Measurements from ENCODE around the gene PACSIN2.

PACSIN2 gene

GRCh38 chr22:42831712-42832111, 183.2 kb downstream of the PACSIN2 start:
- H3K4me3 ChIP-seq (ENCODE audit: low read depth, low read length), result no peak overlapping the region
- TF ChIP-seq MYC (IDR thresholded peaks at IDR 0.05; ENCODE audit: low read depth, low read length), result no peak
- no peak for TF ChIP-seq POLR2A (IDR thresholded peaks at IDR 0.05; ENCODE audit: extremely low read depth, insufficient read length)
- no peak for DNase-seq (ENCODE audit: low read depth)

GRCh38 chr22:42830161-42830560, 184.8 kb downstream of the PACSIN2 start:
- H3K4me3 ChIP-seq (ENCODE audit: low read depth, low read length), result no peak overlapping the region
- DNase-seq (ENCODE audit: low read depth), result no peak
- no peak for TF ChIP-seq CTCF (IDR thresholded peaks at IDR 0.05; ENCODE audit: low read depth, low read length)
- no peak for TF ChIP-seq MYC (IDR thresholded peaks at IDR 0.05; ENCODE audit: low read depth, low read length)
- TF ChIP-seq POLR2A (IDR thresholded peaks at IDR 0.05; ENCODE audit: extremely low read depth, insufficient read length), result no peak
- no peak for TF ChIP-seq MAX (IDR thresholded peaks at IDR 0.05; ENCODE audit: low read depth, low read length)

GRCh38 chr22:42829302-42829701, 185.6 kb downstream of the PACSIN2 start:
- H3K4me3 ChIP-seq (ENCODE audit: low read depth, low read length), result no peak overlapping the region
- DNase-seq (ENCODE audit: low read depth), result no peak
- TF ChIP-seq MYC (IDR thresholded peaks at IDR 0.05; ENCODE audit: low read depth, low read length) (no peak), POLR2A (IDR thresholded peaks at IDR 0.05; ENCODE audit: extremely low read depth, insufficient read length) (no peak), MAX (IDR thresholded peaks at IDR 0.05; ENCODE audit: low read depth, low read length) (no peak), CTCF (IDR thresholded peaks at IDR 0.05; ENCODE audit: low read depth, low read length) (no peak)

- no peak for DNase-seq (ENCODE audit: low read depth)
- TF ChIP-seq MYC (IDR thresholded peaks at IDR 0.05; ENCODE audit: low read depth, low read length) (no peak), MAX (IDR thresholded peaks at IDR 0.05; ENCODE audit: low read depth, low read length) (no peak), CTCF (IDR thresholded peaks at IDR 0.05; ENCODE audit: low read depth, low read length) (no peak), POLR2A (IDR thresholded peaks at IDR 0.05; ENCODE audit: extremely low read depth, insufficient read length) (no peak)
- no peak overlapping the region for H3K4me3 ChIP-seq (ENCODE audit: low read depth, low read length)
Observed at GRCh38 chr22:42825796-42826195, 189.2 kb downstream of the PACSIN2 start.

GRCh38 chr22:42821386-42821785, 193.6 kb downstream of the PACSIN2 start:
- no peak for DNase-seq (ENCODE audit: low read depth)
- no peak overlapping the region for H3K4me3 ChIP-seq (ENCODE audit: low read depth, low read length)
- no peak for TF ChIP-seq POLR2A (IDR thresholded peaks at IDR 0.05; ENCODE audit: extremely low read depth, insufficient read length)
- TF ChIP-seq MAX (IDR thresholded peaks at IDR 0.05; ENCODE audit: low read depth, low read length), result no peak
- TF ChIP-seq CTCF (IDR thresholded peaks at IDR 0.05; ENCODE audit: low read depth, low read length), result no peak
- TF ChIP-seq MYC (IDR thresholded peaks at IDR 0.05; ENCODE audit: low read depth, low read length), result no peak

- no peak for TF ChIP-seq POLR2A (IDR thresholded peaks at IDR 0.05; ENCODE audit: extremely low read depth, insufficient read length)
- no peak for TF ChIP-seq CTCF (IDR thresholded peaks at IDR 0.05; ENCODE audit: low read depth, low read length)
- no peak for TF ChIP-seq MAX (IDR thresholded peaks at IDR 0.05; ENCODE audit: low read depth, low read length)
- no peak for TF ChIP-seq MYC (IDR thresholded peaks at IDR 0.05; ENCODE audit: low read depth, low read length)
- DNase-seq (ENCODE audit: low read depth), result peak; percentile 23
- no peak overlapping the region for H3K4me3 ChIP-seq (ENCODE audit: low read depth, low read length)
Observed at GRCh38 chr22:42820045-42820763, 194.7 kb downstream of the PACSIN2 start.
